Upper lobe of left lung (tissue), 6 donors: ENCODE results near the gene ADAM12. TPM values are rescaled to one million over a fixed set of nuclear protein-coding genes. Genes with fewer than 3 reads are reported as not detected.
A peak's percentile ranks its signal among the peaks of the same experiment; 100 is the strongest.

Experiments used
- ATAC-seq, 2 donors: fragments of 200-7000 bp; cut with Tn5 transposase; one replicate each; pipeline ENCODE4 v1.9.1; 2022; ENCODE audit warnings: mild to moderate bottlenecking in 2 of 2, moderate library complexity in 2 of 2; ENCODE audit not compliant: low FRiP score in 2 of 2
- DNase-seq, 2 donors: peaks; one replicate each; pipeline ENCODE4 v3.0.0-alpha.2; 2019 to 2020
- H3K27ac ChIP-seq, 4 donors: fragments of 200-600 bp; sonication (generic); one replicate each; pipeline ENCODE4 v1.5.1; 2016 to 2019
- H3K27me3 ChIP-seq, 4 donors: fragments of 200-600 bp; sonication (generic); one replicate each; pipeline ENCODE4 v1.5.1; 2017 to 2019
- H3K36me3 ChIP-seq, 4 donors: fragments of 200-600 bp; sonication (generic); one replicate each; pipeline ENCODE4 v1.5.1; 2016 to 2019
- H3K4me1 ChIP-seq, 4 donors: fragments of 200-600 bp; sonication (generic); one replicate each; pipeline ENCODE4 v1.5.1; 2018 to 2019
- H3K4me3 ChIP-seq, 4 donors: fragments of 200-600 bp; sonication (generic); one replicate each; pipeline ENCODE4 v1.5.1; 2017 to 2019; ENCODE audit warnings: mild to moderate bottlenecking in 2 of 4, moderate library complexity in 1 of 4
- H3K9me3 ChIP-seq, 4 donors: fragments of 200-600 bp; sonication (generic); one replicate each; pipeline ENCODE4 v1.5.1; 2018 to 2019
- EP300 ChIP-seq, 4 donors: sonication (generic); formaldehyde crosslinking; IDR thresholded peaks; one replicate each; pipeline ENCODE4 v1.5.1; 2017; ENCODE audit warnings: antibody characterized with exemption in 4 of 4, control low read depth in 2 of 4
- POLR2A ChIP-seq, 4 donors: fragments of 450-650 bp; IDR thresholded peaks; one replicate each; pipeline ENCODE4 v1.5.1; 2016 to 2017; ENCODE audit warnings: antibody characterized with exemption in 4 of 4, mild to moderate bottlenecking in 2 of 4
- POLR2AphosphoS5 ChIP-seq, 2 donors: sonication (generic); formaldehyde crosslinking; IDR thresholded peaks; one replicate each; pipeline ENCODE4 v1.5.1; 2017; ENCODE audit warnings: antibody characterized with exemption in 2 of 2
- WGBS, 2 donors: methylation state at CpG; one replicate each; pipeline ENCODE4 v1.1.5; 2017 to 2018; 5-methylcytosine and 5-hydroxymethylcytosine counted together
- total RNA-seq, 6 donors: library from RNA; depleted of rRNA in 4 of 6; stranded (reverse); fragments of >200 nt in 4 of 6; gene quantifications; one replicate each; pipeline versions ENCODE4 v1.1.0 to v1.2.1, GENCODE V29; 2016 to 2021
- TF ChIP-seq, protein P1 (sequence below), 6 experiments: fragments of 450-650 bp in 4 of 6; fragments of 200-600 bp in 2 of 6; sonication (generic) in 2 of 6; IDR thresholded peaks; one replicate each; pipeline ENCODE4 v1.5.1; 2016 to 2019; ENCODE audit warnings: antibody characterized with exemption in 6 of 6
- donor health status: DM: no; HTN: no; CAD: no; lungs with moderate emphysema.
- donor health status: DM: no; HTN: yes; CAD: no; lungs with severe emphysema.

Gene ADAM12
- total RNA-seq, 6 donors from 2014 or later = 0.44 to 3.7 (median 0.82) TPM

DNA sequence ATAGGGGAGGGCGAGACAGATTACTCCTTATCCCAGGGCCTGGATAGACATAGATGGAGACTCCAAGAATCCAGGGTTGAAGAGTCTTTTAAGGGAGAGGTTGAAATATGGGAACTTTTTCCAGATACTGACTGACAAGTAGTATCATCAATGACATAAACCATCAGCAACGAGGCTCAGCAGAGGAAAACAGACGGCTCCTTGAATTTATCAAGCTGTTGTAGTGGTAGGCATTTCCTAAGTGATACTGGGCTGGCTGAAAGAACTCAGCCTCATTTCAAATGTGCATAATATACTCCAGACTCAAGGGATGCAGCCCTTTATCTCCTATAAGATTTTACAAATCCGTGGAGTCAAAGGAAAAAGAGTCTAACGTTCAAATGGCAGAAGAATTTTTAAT is 341.4 kb downstream of the ADAM12 start:
- Histone ChIP-seq H3K36me3 (no peaks in the 10 kb centered on the region), H3K9me3 (no peaks in the 10 kb centered on the region), H3K27ac (no peak overlapping the region), H3K4me3 (no peak overlapping the region), H3K27me3 (no peaks in the 10 kb centered on the region), H3K4me1 (peaks cover 11 to 23% (median 17%) of the 10 kb centered on the region in 4 donors)
- TF ChIP-seq EP300 (IDR thresholded peaks at IDR 0.05) (no peak), POLR2A (IDR thresholded peaks at IDR 0.05) (no peak), POLR2AphosphoS5 (IDR thresholded peaks at IDR 0.05) (no peak)
- TF ChIP-seq, protein P1, sequence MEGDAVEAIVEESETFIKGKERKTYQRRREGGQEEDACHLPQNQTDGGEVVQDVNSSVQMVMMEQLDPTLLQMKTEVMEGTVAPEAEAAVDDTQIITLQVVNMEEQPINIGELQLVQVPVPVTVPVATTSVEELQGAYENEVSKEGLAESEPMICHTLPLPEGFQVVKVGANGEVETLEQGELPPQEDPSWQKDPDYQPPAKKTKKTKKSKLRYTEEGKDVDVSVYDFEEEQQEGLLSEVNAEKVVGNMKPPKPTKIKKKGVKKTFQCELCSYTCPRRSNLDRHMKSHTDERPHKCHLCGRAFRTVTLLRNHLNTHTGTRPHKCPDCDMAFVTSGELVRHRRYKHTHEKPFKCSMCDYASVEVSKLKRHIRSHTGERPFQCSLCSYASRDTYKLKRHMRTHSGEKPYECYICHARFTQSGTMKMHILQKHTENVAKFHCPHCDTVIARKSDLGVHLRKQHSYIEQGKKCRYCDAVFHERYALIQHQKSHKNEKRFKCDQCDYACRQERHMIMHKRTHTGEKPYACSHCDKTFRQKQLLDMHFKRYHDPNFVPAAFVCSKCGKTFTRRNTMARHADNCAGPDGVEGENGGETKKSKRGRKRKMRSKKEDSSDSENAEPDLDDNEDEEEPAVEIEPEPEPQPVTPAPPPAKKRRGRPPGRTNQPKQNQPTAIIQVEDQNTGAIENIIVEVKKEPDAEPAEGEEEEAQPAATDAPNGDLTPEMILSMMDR (IDR thresholded peaks at IDR 0.05) = no peak
- ATAC-seq (no peak), DNase-seq (no peak)
- 56 to 84% methylated on average over 5 of the region's 5 CpGs for WGBS, 2 donors

DNA sequence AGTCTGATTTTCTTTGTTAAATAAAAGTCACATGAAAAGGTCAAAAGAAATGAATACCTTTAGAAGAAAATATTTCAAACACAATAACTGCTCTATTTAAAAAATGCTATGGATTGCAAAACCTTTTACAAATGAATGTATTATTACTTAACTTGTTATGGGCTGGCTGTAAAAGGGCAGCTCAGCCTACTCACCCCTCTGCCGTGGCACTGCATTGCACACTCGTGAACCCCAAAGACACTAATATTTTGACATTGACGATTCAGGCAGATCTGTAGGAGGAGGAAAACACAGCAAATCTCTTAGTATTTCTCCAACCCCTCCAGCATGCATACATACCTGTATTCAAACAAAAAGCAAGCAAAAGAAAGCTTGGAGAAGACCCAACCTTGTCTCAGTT is 342.4 kb downstream of the ADAM12 start:
- 80 to 95% methylated on average over 3 of the region's 3 CpGs for WGBS, 2 donors
- DNase-seq (no peak), ATAC-seq (no peak)
- H3K36me3 ChIP-seq = no peaks in the 10 kb centered on the region
- H3K4me1 ChIP-seq = peaks cover 18 to 27% (median 22%) of the 10 kb centered on the region in 4 donors
- no peak overlapping the region for H3K27ac ChIP-seq
- no peaks in the 10 kb centered on the region for H3K27me3 ChIP-seq
- H3K4me3 ChIP-seq = no peak overlapping the region
- H3K9me3 ChIP-seq = no peaks in the 10 kb centered on the region
- TF ChIP-seq POLR2AphosphoS5 (IDR thresholded peaks at IDR 0.05) = no peak
- TF ChIP-seq, protein P1 (IDR thresholded peaks at IDR 0.05) = no peak
- TF ChIP-seq EP300 (IDR thresholded peaks at IDR 0.05) = no peak
- no peak for TF ChIP-seq POLR2A (IDR thresholded peaks at IDR 0.05)

DNA sequence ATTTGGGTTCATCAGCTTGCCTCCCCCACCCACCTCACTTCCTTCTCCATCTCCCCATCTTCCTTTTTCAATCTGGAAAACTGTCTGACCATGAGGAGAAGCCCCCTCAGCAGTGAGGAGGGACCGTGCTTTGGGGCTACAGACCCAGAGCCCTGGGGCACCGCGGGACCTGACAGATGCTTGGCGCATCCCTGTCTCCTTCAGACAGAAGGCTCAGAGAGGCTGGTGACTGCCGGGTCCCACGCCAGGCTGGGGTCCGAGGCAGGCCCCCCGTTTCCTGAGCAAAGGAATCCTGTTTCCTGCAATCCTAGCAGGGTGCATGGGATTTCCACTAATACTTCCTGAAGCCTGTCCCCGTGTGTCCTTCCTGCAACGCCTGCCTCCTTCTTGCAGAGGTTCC is 344.9 kb downstream of the ADAM12 start:
- DNase-seq (no peak), ATAC-seq (no peak)
- TF ChIP-seq EP300 (IDR thresholded peaks at IDR 0.05) (no peak), POLR2AphosphoS5 (IDR thresholded peaks at IDR 0.05) (no peak), POLR2A (IDR thresholded peaks at IDR 0.05) (no peak)
- TF ChIP-seq, protein P1 (IDR thresholded peaks at IDR 0.05) = no peak
- H3K27me3 ChIP-seq = no peaks in the 10 kb centered on the region
- H3K4me3 ChIP-seq = no peak overlapping the region
- 70 to 80% methylated on average over 7 to 10 of the region's 10 CpGs for WGBS, 2 donors
- H3K9me3 ChIP-seq = no peaks in the 10 kb centered on the region
- H3K36me3 ChIP-seq = no peaks in the 10 kb centered on the region
- H3K4me1 ChIP-seq = peaks cover 13 to 18% (median 16%) of the 10 kb centered on the region in 4 donors
- peak overlapping the region in 1 of 4 donors; percentile 69 for H3K27ac ChIP-seq

DNA sequence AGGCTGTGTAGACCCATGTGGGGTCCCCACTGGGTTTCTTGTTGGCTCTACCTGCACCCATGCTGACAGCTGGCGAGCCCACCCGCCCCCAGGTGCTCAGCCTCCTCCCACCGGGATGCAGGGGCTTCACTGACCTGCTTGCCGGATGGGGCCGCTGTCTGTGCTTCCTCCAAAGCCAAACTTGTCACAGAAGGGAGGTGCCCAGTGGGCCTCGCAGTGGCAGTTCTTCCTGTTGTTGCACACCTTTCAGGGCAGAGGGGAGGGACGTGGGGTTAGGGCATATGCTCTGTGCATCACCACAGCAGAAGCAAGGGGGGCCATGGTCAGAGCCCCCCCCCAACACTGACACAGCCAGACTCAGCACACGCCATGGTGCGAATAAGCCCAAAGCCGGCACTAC is 345.4 kb downstream of the ADAM12 start:
- ATAC-seq (no peak), DNase-seq (peak in 1 of 2 donors; percentile 64)
- TF ChIP-seq POLR2AphosphoS5 (IDR thresholded peaks at IDR 0.05) (no peak), EP300 (IDR thresholded peaks at IDR 0.05) (no peak), POLR2A (IDR thresholded peaks at IDR 0.05) (no peak)
- TF ChIP-seq, protein P1 (IDR thresholded peaks at IDR 0.05) = no peak
- H3K36me3 ChIP-seq = no peaks in the 10 kb centered on the region
- no peak overlapping the region for H3K4me3 ChIP-seq
- WGBS, 2 donors = 92 to 98% methylated on average over 7 to 9 of the region's 10 CpGs
- H3K4me1 ChIP-seq = peaks cover 13 to 18% (median 16%) of the 10 kb centered on the region in 4 donors
- H3K27ac ChIP-seq = peak overlapping the region in 1 of 4 donors; percentile 69
- no peaks in the 10 kb centered on the region for H3K9me3 ChIP-seq
- H3K27me3 ChIP-seq = no peaks in the 10 kb centered on the region

DNA sequence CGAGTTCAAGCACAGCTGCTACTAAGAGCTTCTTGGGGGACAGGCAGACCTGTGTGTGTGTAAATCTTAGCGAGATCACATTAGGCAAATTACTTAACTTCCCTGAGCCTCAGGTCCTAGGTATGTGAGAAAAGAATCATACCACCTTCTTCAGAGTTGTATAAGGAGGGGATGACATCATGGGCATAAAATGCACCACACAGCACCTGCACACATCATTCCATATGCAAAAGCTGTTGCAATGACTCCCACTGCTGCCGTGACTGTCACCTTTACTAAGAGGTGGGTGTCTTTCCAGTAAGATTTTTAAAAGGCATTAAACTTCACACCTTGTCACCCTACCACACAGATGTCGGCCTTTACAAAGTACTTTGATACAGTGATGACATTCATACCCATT is 345.9 kb downstream of the ADAM12 start:
- H3K4me1 ChIP-seq = peaks cover 13 to 18% (median 16%) of the 10 kb centered on the region in 4 donors
- peak overlapping the region in 2 of 4 donors; percentile 4 to 5 for H3K4me3 ChIP-seq
- TF ChIP-seq POLR2A (IDR thresholded peaks at IDR 0.05) (no peak), EP300 (IDR thresholded peaks at IDR 0.05) (no peak), POLR2AphosphoS5 (IDR thresholded peaks at IDR 0.05) (no peak)
- TF ChIP-seq, protein P1 (IDR thresholded peaks at IDR 0.05) = no peak
- 64 to 71% methylated on average over 4 of the region's 4 CpGs for WGBS, 2 donors
- H3K27me3 ChIP-seq = no peaks in the 10 kb centered on the region
- H3K9me3 ChIP-seq = no peaks in the 10 kb centered on the region
- no peaks in the 10 kb centered on the region for H3K36me3 ChIP-seq
- DNase-seq (no peak), ATAC-seq (no peak)
- peak overlapping the region; percentile 54 to 69 (median 62) for H3K27ac ChIP-seq
